ENCODE data around the gene CCDC122. TPM values are rescaled to one million over a fixed set of nuclear protein-coding genes. Genes with fewer than 3 reads are reported as not detected.
A peak's percentile ranks its signal among the peaks of the same experiment; 100 is the strongest.

The CCDC122 gene
- total RNA-seq, 1 experiment from 2014 or later = 10.5 TPM

DNA sequence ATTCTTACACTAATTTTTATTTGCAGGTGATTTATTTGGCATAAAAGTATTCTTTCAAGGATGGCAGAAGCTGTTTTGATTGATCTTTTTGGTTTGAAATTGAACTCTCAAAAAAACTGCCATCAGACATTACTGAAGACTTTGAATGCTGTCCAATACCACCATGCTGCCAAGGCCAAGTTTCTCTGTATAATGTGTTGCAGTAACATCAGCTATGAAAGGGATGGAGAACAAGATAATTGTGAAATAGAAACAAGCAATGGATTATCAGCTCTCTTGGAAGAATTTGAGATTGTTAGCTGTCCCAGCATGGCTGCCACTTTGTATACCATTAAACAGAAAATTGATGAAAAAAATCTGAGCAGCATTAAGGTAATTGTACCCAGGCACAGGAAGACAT is 1.4 kb upstream of the CCDC122 start (continued):
- TF ChIP-seq, protein P1, sequence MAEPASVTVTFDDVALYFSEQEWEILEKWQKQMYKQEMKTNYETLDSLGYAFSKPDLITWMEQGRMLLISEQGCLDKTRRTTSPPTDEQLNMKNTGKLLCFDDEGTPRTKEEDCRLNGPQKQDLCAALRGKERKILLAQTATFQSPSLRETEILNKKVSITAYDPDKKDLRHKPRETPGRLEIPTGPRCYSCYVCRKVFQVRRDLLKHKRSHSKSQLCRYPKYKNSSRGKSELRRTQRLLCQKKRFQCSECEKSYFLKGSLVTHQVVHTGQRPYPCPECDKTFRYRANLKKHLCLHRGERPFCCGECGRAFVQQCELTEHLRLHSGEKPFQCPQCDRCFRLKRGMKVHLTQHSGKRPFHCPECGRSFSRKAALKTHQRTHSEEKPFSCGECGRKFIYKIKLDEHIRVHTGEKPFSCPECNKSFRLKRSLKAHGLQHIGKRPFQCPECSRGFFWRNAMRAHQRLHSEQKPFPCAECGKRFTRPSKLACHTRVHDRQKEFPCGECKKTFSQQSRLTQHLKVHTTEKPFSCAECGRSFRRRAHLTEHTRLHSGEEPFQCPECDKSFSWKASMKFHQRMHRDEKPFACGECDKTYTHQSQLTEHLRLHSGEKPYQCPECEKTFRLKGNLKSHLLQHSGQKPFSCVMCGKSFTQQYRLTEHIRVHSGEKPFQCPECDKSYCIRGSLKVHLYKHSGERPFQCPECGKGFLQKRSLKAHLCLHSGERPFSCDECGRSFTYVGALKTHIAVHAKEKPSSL (CRISPR knock-in tag; conservative IDR thresholded peaks at IDR 0.05) = no peak
- TF ChIP-seq, protein P2, sequence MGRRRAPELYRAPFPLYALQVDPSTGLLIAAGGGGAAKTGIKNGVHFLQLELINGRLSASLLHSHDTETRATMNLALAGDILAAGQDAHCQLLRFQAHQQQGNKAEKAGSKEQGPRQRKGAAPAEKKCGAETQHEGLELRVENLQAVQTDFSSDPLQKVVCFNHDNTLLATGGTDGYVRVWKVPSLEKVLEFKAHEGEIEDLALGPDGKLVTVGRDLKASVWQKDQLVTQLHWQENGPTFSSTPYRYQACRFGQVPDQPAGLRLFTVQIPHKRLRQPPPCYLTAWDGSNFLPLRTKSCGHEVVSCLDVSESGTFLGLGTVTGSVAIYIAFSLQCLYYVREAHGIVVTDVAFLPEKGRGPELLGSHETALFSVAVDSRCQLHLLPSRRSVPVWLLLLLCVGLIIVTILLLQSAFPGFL (CRISPR knock-in tag; IDR thresholded peaks at IDR 0.05; ENCODE audit: borderline replicate concordance) = no peak

- Mint-ChIP-seq H3K4me1 (peaks cover 44% of the 10 kb centered on the region), H3K9me3 (no peaks in the 10 kb centered on the region; the same call in 1 of the 2 replicates), H3K4me3 (peak overlapping the region; percentile 90), H3K27me3 (ENCODE audit: low read depth) (peaks cover 22% of the 10 kb centered on the region), H3K36me3 (no peaks in the 10 kb centered on the region), H3K27ac (no peak overlapping the region)
- ChIA-PET POLR2A (no interaction called here), CTCF (interaction anchor here (0.6 kb wide), 1 partner anchor 932 kb away, joined by 3 read pairs; no protein-coding TSS in a partner anchor)
- DNase-seq (ENCODE audit: low spot score) (no peak), ATAC-seq (no peak)
- TF ChIP-seq HMGA2 (CRISPR knock-in tag; IDR thresholded peaks at IDR 0.05) (no peak), GRHL2 (CRISPR knock-in tag; IDR thresholded peaks at IDR 0.05; ENCODE audit: insufficient replicate concordance, severe bottlenecking) (no peak), FOXP1 (CRISPR knock-in tag; IDR thresholded peaks at IDR 0.05; ENCODE audit: borderline replicate concordance) (no peak), OVOL2 (CRISPR knock-in tag; IDR thresholded peaks at IDR 0.05; ENCODE audit: borderline replicate concordance) (no peak), RORB (CRISPR knock-in tag; IDR thresholded peaks at IDR 0.05) (no peak), CREB1 (CRISPR knock-in tag; IDR thresholded peaks at IDR 0.05) (no peak), FOXJ3 (CRISPR knock-in tag; IDR thresholded peaks at IDR 0.05; ENCODE audit: borderline replicate concordance) (no peak), ZMAT4 (CRISPR knock-in tag; IDR thresholded peaks at IDR 0.05) (no peak), SP1 (CRISPR knock-in tag; conservative IDR thresholded peaks at IDR 0.05) (no peak), FOXK1 (CRISPR knock-in tag; IDR thresholded peaks at IDR 0.05) (no peak)
- TF ChIP-seq, protein P3, sequence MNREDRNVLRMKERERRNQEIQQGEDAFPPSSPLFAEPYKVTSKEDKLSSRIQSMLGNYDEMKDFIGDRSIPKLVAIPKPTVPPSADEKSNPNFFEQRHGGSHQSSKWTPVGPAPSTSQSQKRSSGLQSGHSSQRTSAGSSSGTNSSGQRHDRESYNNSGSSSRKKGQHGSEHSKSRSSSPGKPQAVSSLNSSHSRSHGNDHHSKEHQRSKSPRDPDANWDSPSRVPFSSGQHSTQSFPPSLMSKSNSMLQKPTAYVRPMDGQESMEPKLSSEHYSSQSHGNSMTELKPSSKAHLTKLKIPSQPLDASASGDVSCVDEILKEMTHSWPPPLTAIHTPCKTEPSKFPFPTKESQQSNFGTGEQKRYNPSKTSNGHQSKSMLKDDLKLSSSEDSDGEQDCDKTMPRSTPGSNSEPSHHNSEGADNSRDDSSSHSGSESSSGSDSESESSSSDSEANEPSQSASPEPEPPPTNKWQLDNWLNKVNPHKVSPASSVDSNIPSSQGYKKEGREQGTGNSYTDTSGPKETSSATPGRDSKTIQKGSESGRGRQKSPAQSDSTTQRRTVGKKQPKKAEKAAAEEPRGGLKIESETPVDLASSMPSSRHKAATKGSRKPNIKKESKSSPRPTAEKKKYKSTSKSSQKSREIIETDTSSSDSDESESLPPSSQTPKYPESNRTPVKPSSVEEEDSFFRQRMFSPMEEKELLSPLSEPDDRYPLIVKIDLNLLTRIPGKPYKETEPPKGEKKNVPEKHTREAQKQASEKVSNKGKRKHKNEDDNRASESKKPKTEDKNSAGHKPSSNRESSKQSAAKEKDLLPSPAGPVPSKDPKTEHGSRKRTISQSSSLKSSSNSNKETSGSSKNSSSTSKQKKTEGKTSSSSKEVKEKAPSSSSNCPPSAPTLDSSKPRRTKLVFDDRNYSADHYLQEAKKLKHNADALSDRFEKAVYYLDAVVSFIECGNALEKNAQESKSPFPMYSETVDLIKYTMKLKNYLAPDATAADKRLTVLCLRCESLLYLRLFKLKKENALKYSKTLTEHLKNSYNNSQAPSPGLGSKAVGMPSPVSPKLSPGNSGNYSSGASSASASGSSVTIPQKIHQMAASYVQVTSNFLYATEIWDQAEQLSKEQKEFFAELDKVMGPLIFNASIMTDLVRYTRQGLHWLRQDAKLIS (CRISPR knock-in tag; IDR thresholded peaks at IDR 0.05; ENCODE audit: borderline replicate concordance) = no peak
- TF ChIP-seq, protein P4, sequence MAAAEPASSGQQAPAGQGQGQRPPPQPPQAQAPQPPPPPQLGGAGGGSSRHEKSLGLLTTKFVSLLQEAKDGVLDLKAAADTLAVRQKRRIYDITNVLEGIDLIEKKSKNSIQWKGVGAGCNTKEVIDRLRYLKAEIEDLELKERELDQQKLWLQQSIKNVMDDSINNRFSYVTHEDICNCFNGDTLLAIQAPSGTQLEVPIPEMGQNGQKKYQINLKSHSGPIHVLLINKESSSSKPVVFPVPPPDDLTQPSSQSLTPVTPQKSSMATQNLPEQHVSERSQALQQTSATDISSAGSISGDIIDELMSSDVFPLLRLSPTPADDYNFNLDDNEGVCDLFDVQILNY (CRISPR knock-in tag; IDR thresholded peaks at IDR 0.05) = no peak
- TF ChIP-seq, protein P5, sequence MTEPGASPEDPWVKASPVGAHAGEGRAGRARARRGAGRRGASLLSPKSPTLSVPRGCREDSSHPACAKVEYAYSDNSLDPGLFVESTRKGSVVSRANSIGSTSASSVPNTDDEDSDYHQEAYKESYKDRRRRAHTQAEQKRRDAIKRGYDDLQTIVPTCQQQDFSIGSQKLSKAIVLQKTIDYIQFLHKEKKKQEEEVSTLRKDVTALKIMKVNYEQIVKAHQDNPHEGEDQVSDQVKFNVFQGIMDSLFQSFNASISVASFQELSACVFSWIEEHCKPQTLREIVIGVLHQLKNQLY (CRISPR knock-in tag; IDR thresholded peaks at IDR 0.05) = no peak
- TF ChIP-seq, protein P6, sequence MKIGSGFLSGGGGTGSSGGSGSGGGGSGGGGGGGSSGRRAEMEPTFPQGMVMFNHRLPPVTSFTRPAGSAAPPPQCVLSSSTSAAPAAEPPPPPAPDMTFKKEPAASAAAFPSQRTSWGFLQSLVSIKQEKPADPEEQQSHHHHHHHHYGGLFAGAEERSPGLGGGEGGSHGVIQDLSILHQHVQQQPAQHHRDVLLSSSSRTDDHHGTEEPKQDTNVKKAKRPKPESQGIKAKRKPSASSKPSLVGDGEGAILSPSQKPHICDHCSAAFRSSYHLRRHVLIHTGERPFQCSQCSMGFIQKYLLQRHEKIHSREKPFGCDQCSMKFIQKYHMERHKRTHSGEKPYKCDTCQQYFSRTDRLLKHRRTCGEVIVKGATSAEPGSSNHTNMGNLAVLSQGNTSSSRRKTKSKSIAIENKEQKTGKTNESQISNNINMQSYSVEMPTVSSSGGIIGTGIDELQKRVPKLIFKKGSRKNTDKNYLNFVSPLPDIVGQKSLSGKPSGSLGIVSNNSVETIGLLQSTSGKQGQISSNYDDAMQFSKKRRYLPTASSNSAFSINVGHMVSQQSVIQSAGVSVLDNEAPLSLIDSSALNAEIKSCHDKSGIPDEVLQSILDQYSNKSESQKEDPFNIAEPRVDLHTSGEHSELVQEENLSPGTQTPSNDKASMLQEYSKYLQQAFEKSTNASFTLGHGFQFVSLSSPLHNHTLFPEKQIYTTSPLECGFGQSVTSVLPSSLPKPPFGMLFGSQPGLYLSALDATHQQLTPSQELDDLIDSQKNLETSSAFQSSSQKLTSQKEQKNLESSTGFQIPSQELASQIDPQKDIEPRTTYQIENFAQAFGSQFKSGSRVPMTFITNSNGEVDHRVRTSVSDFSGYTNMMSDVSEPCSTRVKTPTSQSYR (CRISPR knock-in tag; IDR thresholded peaks at IDR 0.05) = no peak
- TF ChIP-seq, protein P7, sequence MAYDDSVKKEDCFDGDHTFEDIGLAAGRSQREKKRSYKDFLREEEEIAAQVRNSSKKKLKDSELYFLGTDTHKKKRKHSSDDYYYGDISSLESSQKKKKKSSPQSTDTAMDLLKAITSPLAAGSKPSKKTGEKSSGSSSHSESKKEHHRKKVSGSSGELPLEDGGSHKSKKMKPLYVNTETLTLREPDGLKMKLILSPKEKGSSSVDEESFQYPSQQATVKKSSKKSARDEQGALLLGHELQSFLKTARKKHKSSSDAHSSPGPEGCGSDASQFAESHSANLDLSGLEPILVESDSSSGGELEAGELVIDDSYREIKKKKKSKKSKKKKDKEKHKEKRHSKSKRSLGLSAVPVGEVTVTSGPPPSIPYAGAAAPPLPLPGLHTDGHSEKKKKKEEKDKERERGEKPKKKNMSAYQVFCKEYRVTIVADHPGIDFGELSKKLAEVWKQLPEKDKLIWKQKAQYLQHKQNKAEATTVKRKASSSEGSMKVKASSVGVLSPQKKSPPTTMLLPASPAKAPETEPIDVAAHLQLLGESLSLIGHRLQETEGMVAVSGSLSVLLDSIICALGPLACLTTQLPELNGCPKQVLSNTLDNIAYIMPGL (CRISPR knock-in tag; IDR thresholded peaks at IDR 0.05) = no peak
Measured at GRCh38 chr13:43880214-43880855, 795 bp upstream of the CCDC122 start.

All from WTC11 (cell line).